ENCODE data around the gene ZGPAT.

Gene ZGPAT

DNA sequence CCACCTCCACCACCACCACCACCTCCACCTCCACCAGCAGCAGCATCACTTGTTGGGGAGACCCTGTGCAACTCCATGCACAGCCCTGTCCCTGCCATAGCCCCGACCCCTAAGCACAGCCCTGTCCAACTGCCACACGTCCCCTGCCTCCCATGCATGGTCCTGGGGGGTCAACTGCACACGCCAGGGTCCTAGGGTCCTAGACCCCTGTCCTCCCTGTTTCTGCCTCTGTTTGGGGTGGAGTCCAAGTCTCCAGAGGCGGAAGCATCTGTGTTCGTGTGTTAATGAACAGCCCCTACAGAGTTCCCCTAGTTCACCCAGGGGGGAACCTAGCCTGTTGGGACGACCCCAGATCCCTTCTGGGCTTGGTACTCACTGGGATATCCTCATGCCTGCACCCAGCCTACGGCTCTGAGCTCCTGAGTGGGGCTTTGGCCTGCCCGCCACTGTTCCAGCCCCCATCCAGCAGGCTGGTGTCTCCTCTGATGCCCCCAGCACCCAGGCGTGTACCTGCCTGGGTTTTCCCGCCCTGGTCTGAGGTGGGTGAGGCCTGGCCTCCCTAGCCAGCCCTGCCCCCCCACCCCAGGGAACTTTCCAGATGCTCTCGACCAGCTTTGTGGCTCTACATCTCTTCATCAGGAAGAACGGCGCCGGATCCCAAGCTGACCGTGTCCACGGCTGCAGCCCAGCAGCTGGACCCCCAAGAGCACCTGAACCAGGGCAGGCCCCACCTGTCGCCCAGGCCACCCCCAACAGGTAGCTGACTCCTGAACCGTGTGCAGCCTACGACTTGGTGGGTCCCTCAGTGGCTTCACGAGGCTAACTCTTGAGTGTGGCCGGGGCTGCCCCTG, 13.9 kb upstream of the ZGPAT start:
- no peak for DNase-seq

DNA sequence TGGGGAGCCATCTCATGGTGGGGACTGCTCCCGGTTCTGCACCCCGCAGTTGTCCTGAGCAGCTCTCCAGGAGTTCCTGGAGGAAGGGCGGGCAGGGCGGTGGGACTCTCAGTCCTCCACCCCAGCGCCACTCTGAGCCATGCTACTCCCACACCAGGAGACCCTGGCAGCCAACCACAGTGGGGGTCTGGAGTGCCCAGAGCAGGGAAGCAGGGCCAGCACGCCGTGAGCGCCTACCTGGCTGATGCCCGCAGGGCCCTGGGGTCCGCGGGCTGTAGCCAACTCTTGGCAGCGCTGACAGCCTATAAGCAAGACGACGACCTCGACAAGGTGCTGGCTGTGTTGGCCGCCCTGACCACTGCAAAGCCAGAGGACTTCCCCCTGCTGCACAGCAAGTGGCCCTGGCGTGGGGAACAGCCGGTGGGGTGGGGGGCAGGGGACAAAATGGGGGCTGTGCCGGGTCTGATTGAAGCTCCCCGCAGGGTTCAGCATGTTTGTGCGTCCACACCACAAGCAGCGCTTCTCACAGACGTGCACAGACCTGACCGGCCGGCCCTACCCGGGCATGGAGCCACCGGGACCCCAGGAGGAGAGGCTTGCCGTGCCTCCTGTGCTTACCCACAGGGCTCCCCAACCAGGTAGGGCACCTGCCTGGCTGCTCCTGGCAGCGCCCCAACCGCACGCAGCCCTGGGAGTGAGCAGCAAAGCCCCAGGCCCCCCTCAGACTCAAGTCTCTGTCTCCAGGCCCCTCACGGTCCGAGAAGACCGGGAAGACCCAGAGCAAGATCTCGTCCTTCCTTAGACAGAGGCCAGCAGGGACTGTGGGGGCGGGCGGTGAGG, 13.0 kb upstream of the ZGPAT start:
- DNase-seq: no peak

DNA sequence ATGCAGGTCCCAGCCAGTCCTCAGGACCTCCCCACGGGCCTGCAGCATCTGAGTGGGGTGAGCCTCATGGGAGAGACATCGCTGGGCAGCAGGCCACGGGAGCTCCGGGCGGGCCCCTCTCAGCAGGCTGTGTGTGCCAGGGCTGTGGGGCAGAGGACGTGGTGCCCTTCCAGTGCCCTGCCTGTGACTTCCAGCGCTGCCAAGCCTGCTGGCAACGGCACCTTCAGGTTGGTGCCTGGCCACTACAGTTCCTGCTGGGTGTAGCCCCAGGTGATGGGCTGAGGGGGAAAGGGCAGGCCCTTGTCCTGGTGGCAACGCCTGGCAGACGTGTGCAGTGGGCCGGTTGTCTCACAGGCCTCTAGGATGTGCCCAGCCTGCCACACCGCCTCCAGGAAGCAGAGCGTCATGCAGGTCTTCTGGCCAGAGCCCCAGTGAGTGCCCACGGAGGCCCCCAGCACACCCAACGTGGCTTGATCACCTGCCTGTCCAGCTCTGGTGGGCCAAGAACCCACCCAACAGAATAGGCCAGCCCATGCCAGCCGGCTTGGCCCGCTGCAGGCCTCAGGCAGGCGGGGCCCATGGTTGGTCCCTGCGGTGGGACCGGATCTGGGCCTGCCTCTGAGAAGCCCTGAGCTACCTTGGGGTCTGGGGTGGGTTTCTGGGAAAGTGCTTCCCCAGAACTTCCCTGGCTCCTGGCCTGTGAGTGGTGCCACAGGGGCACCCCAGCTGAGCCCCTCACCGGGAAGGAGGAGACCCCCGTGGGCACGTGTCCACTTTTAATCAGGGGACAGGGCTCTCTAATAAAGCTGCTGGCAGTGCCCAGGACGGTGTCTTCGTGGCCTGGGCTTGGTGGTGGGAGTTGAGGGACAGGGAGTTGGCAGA, 12.2 kb upstream of the ZGPAT start:
- no peak for DNase-seq

DNA sequence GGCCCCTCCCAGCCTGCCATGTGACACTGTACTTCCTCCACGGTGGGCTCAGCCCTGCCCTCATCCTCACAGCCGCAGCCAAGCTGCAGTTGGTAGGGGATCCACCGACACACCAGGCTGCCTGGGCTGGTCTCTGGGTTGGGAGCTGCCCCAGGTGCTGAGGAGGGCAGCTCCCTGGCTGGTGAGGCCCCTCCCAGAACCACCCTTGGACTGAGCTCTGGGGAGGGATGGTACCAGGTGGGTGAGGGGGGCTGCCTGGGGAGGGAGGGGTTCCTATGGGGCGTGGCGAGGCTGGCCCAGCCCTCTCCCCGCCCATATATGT, 11.6 kb upstream of the ZGPAT start:
- no peak for DNase-seq

DNA sequence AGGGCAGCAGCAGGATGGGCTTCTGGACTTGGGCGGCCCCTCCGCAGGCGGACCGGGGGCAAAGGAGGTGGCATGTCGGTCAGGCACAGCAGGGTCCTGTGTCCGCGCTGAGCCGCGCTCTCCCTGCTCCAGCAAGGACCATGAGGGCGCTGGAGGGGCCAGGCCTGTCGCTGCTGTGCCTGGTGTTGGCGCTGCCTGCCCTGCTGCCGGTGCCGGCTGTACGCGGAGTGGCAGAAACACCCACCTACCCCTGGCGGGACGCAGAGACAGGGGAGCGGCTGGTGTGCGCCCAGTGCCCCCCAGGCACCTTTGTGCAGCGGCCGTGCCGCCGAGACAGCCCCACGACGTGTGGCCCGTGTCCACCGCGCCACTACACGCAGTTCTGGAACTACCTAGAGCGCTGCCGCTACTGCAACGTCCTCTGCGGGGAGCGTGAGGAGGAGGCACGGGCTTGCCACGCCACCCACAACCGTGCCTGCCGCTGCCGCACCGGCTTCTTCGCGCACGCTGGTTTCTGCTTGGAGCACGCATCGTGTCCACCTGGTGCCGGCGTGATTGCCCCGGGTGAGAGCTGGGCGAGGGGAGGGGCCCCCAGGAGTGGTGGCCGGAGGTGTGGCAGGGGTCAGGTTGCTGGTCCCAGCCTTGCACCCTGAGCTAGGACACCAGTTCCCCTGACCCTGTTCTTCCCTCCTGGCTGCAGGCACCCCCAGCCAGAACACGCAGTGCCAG, 11.0 kb upstream of the ZGPAT start, which contains the start of gene TNFRSF6B:
TSS of gene TNFRSF6B (plus strand) at position 25 of the 729 bp plus-strand sequence. CDS start at position 141, 116 bp downstream.
- no peak for DNase-seq

DNA sequence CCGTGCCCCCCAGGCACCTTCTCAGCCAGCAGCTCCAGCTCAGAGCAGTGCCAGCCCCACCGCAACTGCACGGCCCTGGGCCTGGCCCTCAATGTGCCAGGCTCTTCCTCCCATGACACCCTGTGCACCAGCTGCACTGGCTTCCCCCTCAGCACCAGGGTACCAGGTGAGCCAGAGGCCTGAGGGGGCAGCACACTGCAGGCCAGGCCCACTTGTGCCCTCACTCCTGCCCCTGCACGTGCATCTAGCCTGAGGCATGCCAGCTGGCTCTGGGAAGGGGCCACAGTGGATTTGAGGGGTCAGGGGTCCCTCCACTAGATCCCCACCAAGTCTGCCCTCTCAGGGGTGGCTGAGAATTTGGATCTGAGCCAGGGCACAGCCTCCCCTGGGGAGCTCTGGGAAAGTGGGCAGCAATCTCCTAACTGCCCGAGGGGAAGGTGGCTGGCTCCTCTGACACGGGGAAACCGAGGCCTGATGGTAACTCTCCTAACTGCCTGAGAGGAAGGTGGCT, 10.4 kb upstream of the ZGPAT start:
- no peak for DNase-seq

DNA sequence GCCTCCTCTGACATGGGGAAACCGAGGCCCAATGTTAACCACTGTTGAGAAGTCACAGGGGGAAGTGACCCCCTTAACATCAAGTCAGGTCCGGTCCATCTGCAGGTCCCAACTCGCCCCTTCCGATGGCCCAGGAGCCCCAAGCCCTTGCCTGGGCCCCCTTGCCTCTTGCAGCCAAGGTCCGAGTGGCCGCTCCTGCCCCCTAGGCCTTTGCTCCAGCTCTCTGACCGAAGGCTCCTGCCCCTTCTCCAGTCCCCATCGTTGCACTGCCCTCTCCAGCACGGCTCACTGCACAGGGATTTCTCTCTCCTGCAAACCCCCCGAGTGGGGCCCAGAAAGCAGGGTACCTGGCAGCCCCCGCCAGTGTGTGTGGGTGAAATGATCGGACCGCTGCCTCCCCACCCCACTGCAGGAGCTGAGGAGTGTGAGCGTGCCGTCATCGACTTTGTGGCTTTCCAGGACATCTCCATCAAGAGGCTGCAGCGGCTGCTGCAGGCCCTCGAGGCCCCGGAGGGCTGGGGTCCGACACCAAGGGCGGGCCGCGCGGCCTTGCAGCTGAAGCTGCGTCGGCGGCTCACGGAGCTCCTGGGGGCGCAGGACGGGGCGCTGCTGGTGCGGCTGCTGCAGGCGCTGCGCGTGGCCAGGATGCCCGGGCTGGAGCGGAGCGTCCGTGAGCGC, 9.8 kb upstream of the ZGPAT start:
- DNase-seq: no peak

DNA sequence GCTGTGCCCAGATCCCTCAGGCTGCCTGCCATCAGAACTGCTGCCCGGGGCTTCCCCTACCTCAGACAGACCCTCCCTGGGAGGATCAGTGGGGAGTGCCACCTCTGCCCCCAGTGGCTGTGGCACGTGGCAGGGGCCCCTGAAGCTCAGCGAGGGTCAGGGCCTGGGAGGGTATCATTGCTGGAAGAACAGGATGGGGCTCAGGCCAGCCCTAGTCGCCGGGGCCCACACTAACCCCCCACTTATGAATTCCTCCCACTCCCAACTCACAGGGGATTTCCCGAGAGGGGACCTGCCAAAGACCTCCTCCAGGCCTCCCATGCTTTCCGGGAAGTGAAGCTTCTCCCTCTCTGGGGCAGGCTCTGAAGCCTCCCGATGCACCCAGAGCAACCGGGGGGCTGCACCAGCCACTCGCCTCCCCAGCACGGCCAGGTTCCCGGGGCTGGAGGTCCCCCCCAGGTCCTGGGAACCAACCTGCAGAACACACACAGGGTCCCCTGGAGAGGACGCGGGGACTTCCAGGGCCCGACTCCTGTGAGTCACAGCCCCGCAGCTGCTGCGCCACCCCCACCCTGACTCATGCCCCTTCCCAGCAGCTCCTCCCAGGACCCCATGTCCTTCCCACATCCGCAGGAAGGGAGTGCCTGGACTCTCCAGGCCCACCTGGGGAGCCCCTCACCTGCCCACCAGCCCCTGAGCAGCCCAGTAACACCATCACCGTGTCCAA, 8.9 kb upstream of the ZGPAT start:
- no peak for DNase-seq

DNA sequence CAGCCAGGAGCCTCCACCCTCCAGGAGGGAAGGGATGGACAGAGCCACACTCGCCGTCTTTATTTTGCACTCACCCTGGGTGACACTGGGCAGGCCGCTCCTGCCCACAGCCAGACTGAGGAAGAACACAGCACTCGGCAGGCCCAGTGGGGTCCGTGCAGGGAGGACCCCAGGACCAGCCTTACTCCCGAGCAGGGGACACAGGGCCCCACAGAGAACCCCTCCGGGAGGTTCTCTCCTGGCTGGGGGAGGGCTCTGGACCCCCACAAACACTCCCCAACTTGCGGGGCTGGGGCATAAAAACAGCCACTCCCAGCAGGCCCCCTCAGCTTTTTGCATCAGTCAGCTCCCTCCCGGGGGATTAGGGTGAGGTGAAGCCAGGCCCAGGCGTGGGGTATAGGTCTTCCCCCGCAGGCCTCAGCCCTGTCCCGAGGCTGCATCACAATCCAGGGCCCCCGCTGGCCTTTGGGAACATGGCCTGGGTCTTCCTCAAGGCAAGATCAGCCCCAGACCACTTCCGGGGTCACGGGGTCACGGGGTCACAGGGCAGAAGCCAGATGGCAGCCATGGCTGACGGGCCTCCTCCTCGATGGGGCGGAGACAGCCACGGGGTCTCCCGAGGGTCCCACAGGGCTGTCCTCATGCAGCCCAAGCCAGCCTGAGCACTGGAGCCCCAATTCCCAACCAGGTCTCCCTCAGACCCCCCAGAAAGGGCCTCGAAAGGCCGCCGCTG, 8.2 kb upstream of the ZGPAT start:
- no peak for DNase-seq

DNA sequence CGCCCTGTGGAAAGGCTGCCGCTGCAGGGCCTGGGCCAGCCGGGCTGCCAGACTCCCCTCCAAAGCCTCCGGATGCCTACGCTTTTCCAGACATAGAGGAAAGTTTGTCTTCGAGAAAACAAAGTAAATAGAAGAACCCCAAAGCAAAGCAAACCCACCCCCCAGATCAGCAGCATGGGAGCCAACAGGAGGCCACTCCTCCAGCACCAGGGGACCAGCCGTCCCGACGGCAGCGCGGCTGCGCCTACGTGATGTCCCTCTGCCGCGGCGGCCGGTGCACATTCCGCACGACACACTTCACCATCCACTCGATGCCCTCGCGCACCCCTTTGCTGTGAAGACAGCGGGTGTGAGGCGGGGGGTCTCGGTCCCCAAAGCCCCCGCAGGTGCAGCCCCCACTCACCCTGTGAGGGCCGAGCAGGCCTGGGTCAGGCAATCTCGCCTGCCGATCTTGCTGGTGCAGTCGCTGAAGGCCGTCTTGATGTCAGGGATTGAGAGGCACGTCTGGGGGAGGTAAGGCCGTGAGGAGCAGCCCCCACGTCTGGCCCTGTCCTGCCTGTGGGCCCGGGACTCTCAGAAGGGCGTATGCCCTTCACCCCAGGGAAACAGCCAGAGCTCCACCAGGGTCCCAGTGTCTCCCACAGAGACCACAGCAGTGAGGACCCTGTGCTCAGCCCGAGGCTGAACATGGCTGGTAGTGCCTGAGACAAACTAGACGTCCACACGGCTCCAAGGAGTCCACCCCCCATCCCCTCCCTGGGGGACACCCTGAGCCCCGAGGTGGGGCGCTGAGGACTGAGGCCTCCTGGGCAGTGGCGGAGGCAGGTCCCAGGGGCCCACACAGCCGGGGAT, 7.4 kb upstream of the ZGPAT start:
- no peak for DNase-seq

DNA sequence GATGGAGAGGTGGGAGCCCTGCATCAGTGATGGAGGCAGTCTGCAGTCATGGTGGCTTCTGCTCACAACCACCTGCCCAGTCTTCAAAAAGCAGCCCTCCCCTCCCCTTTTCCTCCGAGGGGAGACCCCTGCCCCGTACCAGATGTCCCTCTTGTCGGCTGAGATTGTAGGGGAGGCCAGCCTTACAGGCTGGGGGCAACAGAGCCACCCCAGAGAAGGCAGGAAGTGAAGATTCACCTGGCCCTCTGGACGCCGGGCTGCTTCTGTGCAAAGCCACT, 6.8 kb upstream of the ZGPAT start:
- no peak for DNase-seq

DNA sequence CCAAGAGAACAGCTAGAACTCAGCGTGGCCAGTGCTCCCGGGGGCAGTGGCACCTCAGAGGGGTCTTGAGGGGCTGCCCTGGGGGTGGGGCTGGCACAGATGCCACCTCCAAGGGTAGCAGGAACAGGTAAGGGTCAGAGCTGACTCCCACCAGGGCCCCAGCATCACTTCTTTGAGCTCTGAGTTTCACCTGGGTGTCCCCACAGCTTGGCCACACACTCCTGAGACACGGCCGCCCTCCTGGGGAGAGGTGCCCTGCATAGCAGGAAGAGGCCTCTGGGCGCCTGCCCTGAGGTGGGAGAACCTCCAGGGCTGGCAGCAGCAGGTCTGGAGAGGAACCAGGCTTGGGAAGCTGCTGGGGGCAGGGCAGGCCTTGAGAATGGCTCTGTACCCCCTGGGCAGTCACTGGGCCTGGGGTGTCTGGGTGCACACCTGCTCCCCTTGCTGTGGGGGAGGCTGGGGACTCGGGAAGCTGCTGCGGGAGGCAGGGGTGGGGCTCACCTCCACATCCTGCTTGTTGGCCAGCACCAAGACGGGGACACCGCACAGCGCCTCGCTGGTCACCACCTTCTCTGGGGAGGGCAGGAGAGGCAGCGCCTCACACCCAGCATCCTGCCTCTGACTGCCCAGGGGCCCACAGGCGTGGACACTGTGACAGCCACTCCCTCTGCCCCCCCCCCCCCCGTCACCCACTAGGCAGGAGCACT, 6.4 kb upstream of the ZGPAT start:
- no peak for DNase-seq

DNA sequence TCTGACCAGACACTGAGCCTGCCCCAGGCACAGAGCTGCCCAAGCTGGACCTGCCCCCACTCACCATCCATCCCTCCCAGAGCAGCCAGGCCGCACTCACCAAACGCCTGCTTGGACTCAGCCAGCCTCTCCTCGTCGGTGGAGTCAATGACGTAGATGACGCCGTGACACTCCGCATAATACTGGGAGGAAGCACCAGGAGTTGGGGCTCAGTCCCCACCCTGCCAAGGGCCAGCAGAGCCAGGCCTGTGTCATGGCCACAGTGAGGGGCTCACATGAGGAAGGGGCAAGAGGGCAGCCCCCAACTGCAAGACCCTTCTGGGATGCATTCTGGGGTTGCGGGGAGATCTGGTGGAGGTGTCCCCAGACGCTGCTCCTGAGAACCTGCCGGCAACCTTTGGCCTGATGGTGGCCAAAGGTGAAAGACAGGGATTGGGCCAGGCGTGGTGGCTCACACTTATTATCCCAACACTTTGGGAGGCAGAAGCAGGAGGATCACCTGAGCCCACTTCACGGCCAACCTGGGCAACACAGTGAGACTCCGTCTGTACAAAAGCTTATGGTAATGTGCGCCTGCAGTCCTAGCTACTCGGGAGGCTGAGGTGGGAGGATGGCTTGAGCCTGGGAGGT, 5.7 kb upstream of the ZGPAT start:
- DNase-seq: no peak

DNA sequence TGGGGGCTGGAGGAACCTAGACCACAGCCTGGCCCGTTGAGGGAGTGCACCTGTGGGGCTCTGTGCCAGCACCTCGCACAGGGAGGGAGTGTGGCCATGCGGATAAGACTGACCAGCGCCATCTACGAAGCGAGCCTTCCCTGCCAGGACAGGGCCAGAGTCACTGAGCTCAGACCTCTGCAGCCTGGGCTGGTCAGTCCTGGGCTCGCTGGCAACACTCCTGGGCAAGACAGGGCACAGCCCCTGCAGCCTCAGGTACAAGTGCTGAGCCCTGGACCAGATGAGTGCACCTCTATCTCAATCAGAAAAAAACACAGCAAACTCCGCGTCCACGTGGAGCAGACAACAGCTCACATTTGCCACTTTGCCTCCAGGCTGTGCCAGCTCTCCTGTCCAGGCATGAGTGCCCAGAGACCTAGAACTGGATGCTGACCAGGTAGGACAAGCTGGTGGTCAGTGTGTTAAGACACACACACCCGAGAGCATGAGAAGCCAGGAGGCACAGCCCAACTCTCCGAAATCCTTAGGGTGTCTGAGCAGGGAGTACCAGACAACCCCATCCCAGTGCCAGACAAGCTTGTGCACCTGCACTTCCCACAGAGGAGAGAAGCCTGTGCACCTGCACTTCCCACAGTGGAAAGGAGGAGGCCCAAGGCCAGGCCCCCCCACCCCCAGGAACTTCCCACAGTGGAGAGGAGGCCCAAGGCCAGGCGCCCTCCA, 4.9 kb upstream of the ZGPAT start:
- no peak for DNase-seq

DNA sequence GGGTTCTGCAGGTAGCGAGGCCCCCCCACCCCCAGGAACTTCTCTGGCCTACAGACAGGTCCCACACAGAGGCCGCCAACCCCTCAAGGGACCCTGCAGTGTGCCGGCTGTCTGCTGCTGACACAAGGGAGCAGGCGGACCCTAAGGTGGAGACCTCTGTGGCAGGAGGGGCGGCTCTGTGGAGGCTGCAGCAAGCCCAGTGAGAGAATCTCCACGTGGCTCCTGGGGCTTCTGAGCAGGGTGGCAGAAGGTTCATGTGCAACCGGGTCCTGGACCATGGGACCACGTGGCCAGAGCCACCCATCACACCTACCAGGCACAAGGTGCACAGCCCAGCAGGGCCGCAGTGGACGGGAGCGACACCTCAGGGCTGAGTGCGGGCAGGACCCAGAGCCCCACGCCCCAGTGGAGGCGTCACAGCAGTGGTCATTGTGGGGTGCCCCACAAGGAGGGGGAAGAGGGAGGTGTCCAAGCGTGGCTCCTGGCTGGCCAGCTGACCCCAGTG, 4.3 kb upstream of the ZGPAT start:
- no peak for DNase-seq

DNA sequence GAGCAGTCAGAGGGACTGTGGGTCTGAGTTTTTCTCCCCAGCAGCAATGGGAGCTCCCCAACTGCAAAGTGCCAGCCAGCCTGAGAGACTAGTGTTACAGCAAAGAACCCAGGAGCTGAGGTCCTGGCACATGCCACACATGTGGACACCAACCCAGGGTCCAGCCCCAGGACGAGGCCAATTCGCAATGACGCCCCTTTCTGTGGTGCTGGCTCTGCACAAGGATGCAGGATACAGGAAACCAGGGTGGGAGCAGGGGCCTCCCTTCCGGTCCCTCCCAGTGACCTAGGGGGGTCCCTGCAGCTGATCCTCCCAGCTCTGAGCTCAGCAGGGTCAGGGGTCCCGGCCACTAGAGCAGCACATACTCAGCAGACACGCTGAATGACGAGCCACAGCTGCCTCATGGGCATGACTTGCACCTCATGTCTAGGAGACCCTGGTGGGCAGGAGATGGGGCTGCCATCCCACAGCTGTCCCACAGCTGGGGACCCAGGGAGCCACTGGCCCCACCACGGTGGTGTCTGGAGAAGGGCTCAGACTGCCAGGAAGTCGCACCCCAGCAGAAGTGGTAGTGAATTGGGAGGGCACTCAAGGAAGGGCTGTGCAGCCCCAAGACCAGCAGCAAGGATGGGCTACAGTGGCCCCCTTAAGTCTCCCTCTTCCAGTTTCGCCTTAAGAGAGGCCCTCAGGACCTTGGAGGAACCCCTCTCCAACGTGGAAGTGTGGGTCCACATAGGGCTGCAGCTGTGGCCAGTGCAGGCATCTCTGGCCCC, 3.7 kb upstream of the ZGPAT start:
- no peak for DNase-seq

DNA sequence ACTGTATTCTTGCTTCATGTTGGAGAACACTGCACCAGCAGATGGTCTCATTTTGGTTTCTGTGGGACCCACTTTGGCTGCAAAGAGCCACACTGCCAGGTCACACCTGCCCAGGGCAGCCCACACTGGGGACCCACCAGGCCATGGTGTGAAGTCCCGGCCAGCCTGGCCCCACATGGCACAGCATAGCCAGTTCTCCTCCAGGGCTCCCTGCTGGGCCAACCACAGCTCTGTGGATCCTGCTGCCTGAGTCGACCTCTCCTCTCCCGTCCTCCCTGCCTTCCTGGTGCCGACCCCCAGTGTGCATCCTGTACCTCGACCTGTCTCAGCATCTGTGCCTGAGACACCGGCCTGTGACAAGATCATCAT, 3.1 kb upstream of the ZGPAT start:
- DNase-seq: no peak
